Activated naive CD8-positive, alpha-beta T cell (primary cell): ENCODE data around the gene AURKAIP1.
"Not testable (repeated sequence)": the region's sequence is repeated elsewhere in the genome, so short reads cannot be mapped to it uniquely, and the experiment has no call there.

Experiments used
- H3K27ac Mint-ChIP-seq: one replicate; pipeline ENCODE4 v1.8.0; 2021; ENCODE audit warnings: mixed read lengths
- H3K27me3 Mint-ChIP-seq: one replicate; pipeline ENCODE4 v1.8.0; 2021; ENCODE audit warnings: mixed read lengths
- H3K36me3 Mint-ChIP-seq: one replicate; pipeline ENCODE4 v1.8.0; 2021; ENCODE audit warnings: mixed read lengths
- H3K4me1 Mint-ChIP-seq: one replicate; pipeline ENCODE4 v1.8.0; 2021; ENCODE audit warnings: low read depth, mixed read lengths
- H3K4me3 Mint-ChIP-seq: one replicate; pipeline ENCODE4 v1.8.0; 2021; ENCODE audit warnings: mild to moderate bottlenecking, mixed read lengths
- H3K9me3 Mint-ChIP-seq: one replicate; pipeline ENCODE4 v1.8.0; 2021; ENCODE audit warnings: low read depth, mixed read lengths

Gene AURKAIP1

GRCh38 chr1:1412311-1412902 is 37.4 kb upstream of the AURKAIP1 start:
- H3K4me1 Mint-ChIP-seq: peaks cover 17% of the 10 kb centered on the region
- H3K27me3 Mint-ChIP-seq, H3K4me3 Mint-ChIP-seq, H3K36me3 Mint-ChIP-seq, H3K27ac Mint-ChIP-seq, H3K9me3 Mint-ChIP-seq: not testable (repeated sequence)

- H3K27ac Mint-ChIP-seq: peak overlapping the region; percentile 34
- H3K4me3 Mint-ChIP-seq: no peak overlapping the region
- no peaks in the 10 kb centered on the region for H3K9me3 Mint-ChIP-seq
- no peaks in the 10 kb centered on the region for H3K27me3 Mint-ChIP-seq
- peaks cover 19% of the 10 kb centered on the region for H3K4me1 Mint-ChIP-seq
- H3K36me3 Mint-ChIP-seq: peaks cover 2% of the 10 kb centered on the region
These were observed 36.6 kb upstream of the AURKAIP1 start for GRCh38 chr1:1411626-1412025.

- peak overlapping the region; percentile 71 for H3K4me3 Mint-ChIP-seq
- H3K27ac Mint-ChIP-seq: peak overlapping the region; percentile 74
- not testable (repeated sequence) for H3K36me3 Mint-ChIP-seq, H3K27me3 Mint-ChIP-seq, H3K9me3 Mint-ChIP-seq
- peaks cover 26% of the 10 kb centered on the region for H3K4me1 Mint-ChIP-seq
These were observed 35.2 kb upstream of the AURKAIP1 start for GRCh38 chr1:1410238-1410637.

GRCh38 chr1:1407636-1408318 is 32.8 kb upstream of the AURKAIP1 start:
- Mint-ChIP-seq H3K9me3 (no peaks in the 10 kb centered on the region), H3K4me1 (peaks cover 38% of the 10 kb centered on the region), H3K4me3 (peak overlapping the region; percentile 91), H3K27me3 (no peaks in the 10 kb centered on the region), H3K36me3 (peaks cover 7% of the 10 kb centered on the region), H3K27ac (peak overlapping the region; percentile 84)

- Mint-ChIP-seq H3K4me3 (peak within 1 kb of the TSS; percentile 95), H3K27me3 (no peaks in the 10 kb centered on the region), H3K4me1 (peaks cover 41% of the 10 kb centered on the region), H3K36me3 (peaks cover 7% of the 10 kb centered on the region), H3K9me3 (no peaks in the 10 kb centered on the region), H3K27ac (peak within 1 kb of the TSS; percentile 95)
These were observed 32.0 kb upstream of the AURKAIP1 start, which contains the start of gene MRPL20 for GRCh38 chr1:1406821-1407635. Gene MRPL20 (minus strand): TSS chr1:1407293. CDS start chr1:1407217, 76 bp downstream.

DNA sequence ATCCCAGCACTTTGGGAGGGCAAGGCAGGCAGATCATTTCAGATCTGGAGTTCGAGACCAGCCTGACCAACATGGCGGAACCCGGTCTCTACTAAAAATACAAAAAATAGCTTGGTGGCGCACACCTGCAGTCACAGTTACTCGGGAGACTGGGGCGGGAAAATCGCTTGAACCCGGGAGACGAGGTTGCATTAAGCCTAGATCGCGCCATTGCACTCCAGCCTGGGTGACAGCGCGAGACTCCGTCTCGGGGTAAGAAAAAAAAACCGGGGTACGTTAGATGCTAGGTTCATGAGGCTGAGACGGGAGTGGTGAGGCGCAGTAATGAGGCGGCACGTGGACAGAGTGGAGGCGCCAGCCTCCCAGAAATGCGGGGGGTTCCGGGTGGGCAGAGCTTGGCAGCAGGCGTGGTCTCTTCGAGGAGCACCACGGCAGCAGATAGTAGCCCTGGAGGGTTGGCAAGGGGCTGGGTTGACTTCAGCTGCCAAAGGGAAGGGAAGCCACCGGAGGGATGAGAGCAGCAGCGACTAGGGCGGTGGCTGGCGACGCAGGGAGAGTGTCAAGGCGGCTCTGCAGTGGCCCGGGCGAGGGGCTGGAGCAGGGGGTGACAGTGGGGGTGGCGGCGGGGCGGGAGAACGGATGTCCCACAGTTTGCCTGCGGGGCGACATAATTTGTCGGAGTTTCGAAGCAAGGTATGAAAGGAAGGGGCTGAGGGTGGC is 31.3 kb upstream of the AURKAIP1 start:
- peak overlapping the region; percentile 95 for H3K27ac Mint-ChIP-seq
- peak overlapping the region; percentile 95 for H3K4me3 Mint-ChIP-seq
- no peaks in the 10 kb centered on the region for H3K9me3 Mint-ChIP-seq
- no peaks in the 10 kb centered on the region for H3K27me3 Mint-ChIP-seq
- peaks cover 46% of the 10 kb centered on the region for H3K4me1 Mint-ChIP-seq
- H3K36me3 Mint-ChIP-seq: peaks cover 7% of the 10 kb centered on the region

GRCh38 chr1:1403653-1404052 is 28.6 kb upstream of the AURKAIP1 start:
- Mint-ChIP-seq H3K9me3 (no peaks in the 10 kb centered on the region), H3K4me3 (peak overlapping the region; percentile 59), H3K4me1 (peaks cover 49% of the 10 kb centered on the region), H3K27me3 (no peaks in the 10 kb centered on the region), H3K36me3 (peaks cover 7% of the 10 kb centered on the region), H3K27ac (peak overlapping the region; percentile 80)

- H3K36me3 Mint-ChIP-seq, H3K4me3 Mint-ChIP-seq, H3K9me3 Mint-ChIP-seq, H3K27me3 Mint-ChIP-seq: not testable (repeated sequence)
- peaks cover 48% of the 10 kb centered on the region for H3K4me1 Mint-ChIP-seq
- peak overlapping the region; percentile 80 for H3K27ac Mint-ChIP-seq
These were observed 27.9 kb upstream of the AURKAIP1 start for GRCh38 chr1:1402901-1403392.

GRCh38 chr1:1402072-1402900 is 27.3 kb upstream of the AURKAIP1 start:
- Mint-ChIP-seq H3K4me3 (peak overlapping the region; percentile 89), H3K9me3 (no peaks in the 10 kb centered on the region), H3K4me1 (peaks cover 51% of the 10 kb centered on the region), H3K36me3 (peaks cover 5% of the 10 kb centered on the region), H3K27ac (peak overlapping the region; percentile 79), H3K27me3 (no peaks in the 10 kb centered on the region)

DNA sequence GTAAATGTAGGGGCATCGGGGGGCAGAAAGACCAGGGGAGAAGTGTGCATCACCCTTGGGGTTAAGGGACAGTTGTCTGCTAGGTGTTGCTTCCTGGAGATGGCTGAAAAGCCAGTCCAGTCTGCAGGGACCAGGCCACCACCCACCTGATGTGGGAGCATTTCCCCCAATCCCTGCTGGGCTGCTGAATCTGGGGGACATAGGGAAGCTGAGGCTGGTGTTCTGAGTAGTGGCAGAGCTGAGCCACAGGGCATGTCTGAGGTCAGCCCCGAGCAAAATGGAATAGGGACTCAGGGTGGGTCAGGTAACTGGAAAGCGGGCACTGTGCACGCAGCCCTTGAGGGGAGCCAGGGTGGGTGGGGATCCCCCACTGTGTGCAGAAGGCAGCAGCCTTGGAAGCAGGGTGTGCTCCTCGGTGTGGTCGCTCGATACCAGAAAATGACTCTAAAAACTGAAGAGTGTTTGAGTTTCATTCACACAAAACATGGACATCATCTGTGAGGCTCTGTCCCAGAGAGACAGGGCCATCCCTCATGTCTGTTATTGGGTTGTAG is 26.5 kb upstream of the AURKAIP1 start:
- H3K27me3 Mint-ChIP-seq: no peaks in the 10 kb centered on the region
- peaks cover 49% of the 10 kb centered on the region for H3K4me1 Mint-ChIP-seq
- H3K4me3 Mint-ChIP-seq: peak overlapping the region; percentile 89
- peaks cover 5% of the 10 kb centered on the region for H3K36me3 Mint-ChIP-seq
- no peaks in the 10 kb centered on the region for H3K9me3 Mint-ChIP-seq
- H3K27ac Mint-ChIP-seq: peak overlapping the region; percentile 79

GRCh38 chr1:1400576-1401456 is 25.8 kb upstream of the AURKAIP1 start:
- peak overlapping the region; percentile 87 for H3K27ac Mint-ChIP-seq
- H3K36me3 Mint-ChIP-seq: peaks cover 5% of the 10 kb centered on the region
- peaks cover 47% of the 10 kb centered on the region for H3K4me1 Mint-ChIP-seq
- peak overlapping the region; percentile 89 for H3K4me3 Mint-ChIP-seq
- H3K9me3 Mint-ChIP-seq: no peaks in the 10 kb centered on the region
- no peaks in the 10 kb centered on the region for H3K27me3 Mint-ChIP-seq

DNA sequence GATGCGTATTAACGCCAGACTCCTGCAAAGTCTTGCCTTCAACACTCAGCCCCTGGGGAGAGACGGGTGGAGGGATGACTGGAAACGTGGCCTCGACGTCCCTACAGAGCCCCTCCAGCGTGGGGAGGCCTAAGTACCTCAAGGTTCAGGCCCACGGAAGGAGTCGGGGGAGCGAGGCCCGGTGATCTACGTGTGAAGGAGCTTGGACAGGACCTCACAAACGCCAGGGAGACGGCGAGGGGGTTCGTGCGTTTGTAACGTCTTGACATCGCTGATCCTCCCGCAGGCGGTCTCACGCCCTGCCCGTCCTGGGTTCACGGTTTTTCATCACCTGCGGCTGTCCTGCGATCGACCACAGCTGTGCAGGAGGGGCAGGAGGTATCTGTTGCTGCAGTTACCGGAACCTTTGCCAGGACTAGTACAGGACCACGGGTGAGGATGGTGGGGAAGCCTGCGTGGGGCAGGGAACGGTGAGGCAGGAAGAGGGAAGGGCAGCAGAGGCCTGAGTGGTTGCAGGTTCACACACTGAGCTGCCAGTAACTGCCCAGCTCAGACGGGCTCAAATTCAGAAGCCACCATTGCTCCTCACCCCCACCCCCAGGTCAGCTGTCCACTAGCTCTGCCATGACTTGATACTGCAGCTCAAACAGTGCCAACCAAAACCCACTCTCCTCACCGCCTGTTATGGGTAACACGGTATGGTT is 25.0 kb upstream of the AURKAIP1 start:
- Mint-ChIP-seq H3K36me3 (peaks cover 5% of the 10 kb centered on the region), H3K27me3 (no peaks in the 10 kb centered on the region), H3K27ac (peak overlapping the region; percentile 87), H3K4me1 (peaks cover 48% of the 10 kb centered on the region), H3K9me3 (no peaks in the 10 kb centered on the region), H3K4me3 (peak overlapping the region; percentile 89)
